Lower lobe of right lung (tissue), 2 donors: ENCODE measurements around the gene SPATA25. TPM values are rescaled to one million over a fixed set of nuclear protein-coding genes. Genes with fewer than 3 reads are reported as not detected.
"Not testable (repeated sequence)": the region's sequence is repeated elsewhere in the genome, so short reads cannot be mapped to it uniquely, and the experiment has no call there.

ENCODE experiments used
- ATAC-seq, 2 donors: fragments of 200-7000 bp; cut with Tn5 transposase; one replicate each; pipeline ENCODE4 v1.9.1; 2020 to 2022; ENCODE audit warnings: mild to moderate bottlenecking in 2 of 2, moderate library complexity in 2 of 2
- DNase-seq: peaks from one replicate; pipeline ENCODE4 v3.0.0-alpha.2; 2020
- H3K27ac ChIP-seq: fragments of 200-600 bp; one replicate; pipeline ENCODE4 v1.8.0; 2022
- H3K27me3 ChIP-seq: fragments of 200-600 bp; one replicate; pipeline ENCODE4 v1.8.0; 2022; ENCODE audit warnings: low read depth
- H3K36me3 ChIP-seq: fragments of 200-600 bp; one replicate; pipeline ENCODE4 v1.8.0; 2022; ENCODE audit warnings: mild to moderate bottlenecking
- H3K4me1 ChIP-seq: fragments of 200-600 bp; one replicate; pipeline ENCODE4 v1.8.0; 2022
- H3K4me3 ChIP-seq: fragments of 200-600 bp; one replicate; pipeline ENCODE4 v1.8.0; 2022; ENCODE audit warnings: mild to moderate bottlenecking
- H3K9me3 ChIP-seq: fragments of 200-600 bp; one replicate; pipeline ENCODE4 v1.8.0; 2022
- CTCF ChIP-seq: fragments of 200-600 bp; IDR thresholded peaks from one replicate; pipeline ENCODE4 v1.8.0; 2022; ENCODE audit warnings: antibody characterized with exemption, mild to moderate bottlenecking
- intact Hi-C: fragments of 100-400 bp; cut with DNase I; formaldehyde crosslinking; loops from one replicate; pipeline ENCODE4 v1.11.0; 2022
- long read RNA-seq: library from polyadenylated mRNA; unstranded; transcript quantifications from one replicate; pipeline ENCODE4 v2.0.0, GENCODE V29; 2021
- total RNA-seq: library from RNA; stranded (reverse); fragmentation: NEBNext Ultra II Directional; extraction: Animal tissue kit (Norgen Biotek cat#: 25700); gene quantifications from one replicate; pipeline ENCODE4 v1.2.1, GENCODE V29; 2021
- donor health status: DM: no; HTN: yes; CAD: no; lungs with severe emphysema.

The SPATA25 gene
- 1.1 TPM for total RNA-seq
- long read RNA-seq, result 0 reads

GRCh38 chr20:45887346-45887715 is at the start of gene SPATA25:
SPATA25 (minus strand) TSS chr20:45887622; CDS start chr20:45887590, 32 bp downstream.
- TF ChIP-seq CTCF, result no peak
- no peaks in the 10 kb centered on the region for H3K9me3 ChIP-seq
- H3K4me1 ChIP-seq, result peaks cover 20% of the 10 kb centered on the region
- DNase-seq (no peak), ATAC-seq (no peak)
- H3K36me3 ChIP-seq, result peaks cover 48% of the 10 kb centered on the region
- no peak within 1 kb of the TSS for H3K27ac ChIP-seq
- no peaks in the 10 kb centered on the region for H3K27me3 ChIP-seq
- H3K4me3 ChIP-seq, result no peak within 1 kb of the TSS
- intact Hi-C loops, result no loop called here

- TF ChIP-seq CTCF, result no peak
- ATAC-seq, result peak; percentile 2 to 21
- peaks cover 26% of the 10 kb centered on the region for H3K4me1 ChIP-seq
- peaks cover 34% of the 10 kb centered on the region for H3K36me3 ChIP-seq
- peak overlapping the region; percentile 83 for H3K4me3 ChIP-seq
- DNase-seq, result no peak
- H3K9me3 ChIP-seq, result no peaks in the 10 kb centered on the region
- H3K27ac ChIP-seq, result peak overlapping the region; percentile 89
- intact Hi-C loops, result no loop called here
- H3K27me3 ChIP-seq, result no peaks in the 10 kb centered on the region
Observed at GRCh38 chr20:45935416-45936046, 48.1 kb upstream of the SPATA25 start.

- Histone ChIP-seq H3K36me3 (peaks cover 27% of the 10 kb centered on the region), H3K27ac (peak within 1 kb of the TSS; percentile 100), H3K9me3 (no peaks in the 10 kb centered on the region), H3K4me1 (peaks cover 26% of the 10 kb centered on the region), H3K27me3 (no peaks in the 10 kb centered on the region), H3K4me3 (peak within 1 kb of the TSS; percentile 83)
- peak; percentile 94 to 96 for ATAC-seq
- DNase-seq, result peak; percentile 98
- intact Hi-C loops, result no loop called here
- TF ChIP-seq CTCF, result no peak
Observed at GRCh38 chr20:45934586-45935415, 47.4 kb upstream of the SPATA25 start, which contains the start of gene PCIF1. PCIF1 (plus strand) TSS chr20:45934683; CDS start chr20:45939000, 4,317 bp downstream.

GRCh38 chr20:45934046-45934585 is 46.7 kb upstream of the SPATA25 start:
- DNase-seq (peak; percentile 81), ATAC-seq (peak; percentile 43 to 46)
- H3K27ac ChIP-seq, result peak overlapping the region; percentile 100
- H3K4me3 ChIP-seq, result peak overlapping the region; percentile 83
- no peaks in the 10 kb centered on the region for H3K9me3 ChIP-seq
- intact Hi-C loops, result no loop called here
- peaks cover 20% of the 10 kb centered on the region for H3K36me3 ChIP-seq
- TF ChIP-seq CTCF, result no peak
- H3K27me3 ChIP-seq, result no peaks in the 10 kb centered on the region
- H3K4me1 ChIP-seq, result peaks cover 26% of the 10 kb centered on the region

- H3K27me3 ChIP-seq, result no peaks in the 10 kb centered on the region
- DNase-seq, result peak; percentile 77
- H3K4me1 ChIP-seq, result peaks cover 26% of the 10 kb centered on the region
- ATAC-seq, result peak; percentile 41 to 53
- TF ChIP-seq CTCF, result peak; percentile 29
- H3K27ac ChIP-seq, result peak overlapping the region; percentile 100
- intact Hi-C loops, result no loop called here
- H3K9me3 ChIP-seq, result no peaks in the 10 kb centered on the region
- peaks cover 13% of the 10 kb centered on the region for H3K36me3 ChIP-seq
- peak overlapping the region; percentile 83 for H3K4me3 ChIP-seq
Observed at GRCh38 chr20:45933266-45934045, 46.0 kb upstream of the SPATA25 start.

GRCh38 chr20:45931680-45932079 is 44.3 kb upstream of the SPATA25 start:
- H3K27me3 ChIP-seq, H3K9me3 ChIP-seq, H3K36me3 ChIP-seq, ATAC-seq, H3K4me3 ChIP-seq, H3K27ac ChIP-seq, DNase-seq, intact Hi-C loops: not testable (repeated sequence)
- H3K4me1 ChIP-seq, result peaks cover 22% of the 10 kb centered on the region
